HCEC 1CT (cell line): ENCODE data around the gene ELAVL4.
"Not testable (repeated sequence)": the region's sequence is repeated elsewhere in the genome, so short reads cannot be mapped to it uniquely, and the experiment has no call there.

Source experiments
- DNase-seq: peaks from one replicate; pipeline ENCODE4 v3.0.0-alpha.2; 2017

ELAVL4 gene

GRCh38 chr1:50126927-50127715, 18.4 kb downstream of the ELAVL4 start:
- DNase-seq: no peak

- DNase-seq: no peak
These were observed 20.5 kb downstream of the ELAVL4 start for GRCh38 chr1:50129201-50129600.

- no peak for DNase-seq
These were observed 23.7 kb downstream of the ELAVL4 start for GRCh38 chr1:50132347-50132894.

- no peak for DNase-seq
These were observed 27.0 kb downstream of the ELAVL4 start for GRCh38 chr1:50135716-50136115.

- no peak for DNase-seq
These were observed 30.8 kb downstream of the ELAVL4 start for GRCh38 chr1:50139339-50140181.

- no peak for DNase-seq
These were observed 31.4 kb downstream of the ELAVL4 start for GRCh38 chr1:50140182-50140447.

- DNase-seq: no peak
These were observed 38.6 kb downstream of the ELAVL4 start for GRCh38 chr1:50147191-50147850.

- no peak for DNase-seq
These were observed 39.6 kb downstream of the ELAVL4 start for GRCh38 chr1:50148142-50148923.

GRCh38 chr1:50152236-50152635, 43.5 kb downstream of the ELAVL4 start:
- DNase-seq: no peak

GRCh38 chr1:50155541-50155940, 46.8 kb downstream of the ELAVL4 start:
- DNase-seq: no peak

GRCh38 chr1:50156241-50157010, 47.7 kb downstream of the ELAVL4 start:
- DNase-seq: no peak

GRCh38 chr1:50157306-50157941, 48.7 kb downstream of the ELAVL4 start:
- no peak for DNase-seq

- DNase-seq: no peak
These were observed 49.7 kb downstream of the ELAVL4 start for GRCh38 chr1:50158421-50158820.

- DNase-seq: no peak
These were observed 55.0 kb downstream of the ELAVL4 start for GRCh38 chr1:50163680-50164079.

- DNase-seq: not testable (repeated sequence)
These were observed 57.6 kb downstream of the ELAVL4 start for GRCh38 chr1:50166351-50166750.

GRCh38 chr1:50172299-50172698, 63.6 kb downstream of the ELAVL4 start:
- no peak for DNase-seq

- DNase-seq: no peak
These were observed 65.4 kb downstream of the ELAVL4 start for GRCh38 chr1:50174101-50174500.

- no peak for DNase-seq
These were observed 67.3 kb downstream of the ELAVL4 start for GRCh38 chr1:50175719-50176639.

GRCh38 chr1:50177994-50178393, 69.3 kb downstream of the ELAVL4 start:
- DNase-seq: no peak

GRCh38 chr1:50179639-50180038, 70.9 kb downstream of the ELAVL4 start:
- no peak for DNase-seq
